Measurements from ENCODE around the gene ELMO1.

DNA sequence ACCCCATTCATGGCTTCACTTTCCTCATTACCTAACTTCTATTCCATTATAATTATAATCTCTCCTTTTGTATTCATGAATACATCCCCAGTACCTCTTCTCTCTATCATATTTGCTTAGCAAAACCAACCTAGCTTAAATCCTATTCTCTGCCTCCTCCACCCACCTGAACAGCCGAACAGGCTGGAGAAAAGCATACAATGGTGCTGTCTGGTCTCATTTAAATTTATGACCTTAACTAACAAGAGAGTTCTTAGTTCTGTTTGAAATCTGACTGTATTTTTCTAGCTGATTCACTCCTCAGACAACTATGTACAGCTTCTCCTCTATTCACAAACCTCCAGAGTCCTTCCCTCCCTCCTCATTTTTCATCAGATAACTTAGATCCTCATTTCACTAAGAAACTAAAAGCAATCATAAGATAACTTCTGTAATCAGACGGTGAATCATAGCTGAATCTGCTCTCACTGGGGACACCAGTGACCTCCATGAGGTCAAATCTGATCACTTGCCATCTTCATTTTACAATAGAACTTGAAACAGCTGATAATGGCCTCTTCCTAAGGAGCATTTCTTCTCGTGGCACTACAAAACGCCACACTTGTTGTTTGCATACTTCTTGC lies 490.4 kb downstream of the ELMO1 start:
- TF ChIP-seq, protein P1, sequence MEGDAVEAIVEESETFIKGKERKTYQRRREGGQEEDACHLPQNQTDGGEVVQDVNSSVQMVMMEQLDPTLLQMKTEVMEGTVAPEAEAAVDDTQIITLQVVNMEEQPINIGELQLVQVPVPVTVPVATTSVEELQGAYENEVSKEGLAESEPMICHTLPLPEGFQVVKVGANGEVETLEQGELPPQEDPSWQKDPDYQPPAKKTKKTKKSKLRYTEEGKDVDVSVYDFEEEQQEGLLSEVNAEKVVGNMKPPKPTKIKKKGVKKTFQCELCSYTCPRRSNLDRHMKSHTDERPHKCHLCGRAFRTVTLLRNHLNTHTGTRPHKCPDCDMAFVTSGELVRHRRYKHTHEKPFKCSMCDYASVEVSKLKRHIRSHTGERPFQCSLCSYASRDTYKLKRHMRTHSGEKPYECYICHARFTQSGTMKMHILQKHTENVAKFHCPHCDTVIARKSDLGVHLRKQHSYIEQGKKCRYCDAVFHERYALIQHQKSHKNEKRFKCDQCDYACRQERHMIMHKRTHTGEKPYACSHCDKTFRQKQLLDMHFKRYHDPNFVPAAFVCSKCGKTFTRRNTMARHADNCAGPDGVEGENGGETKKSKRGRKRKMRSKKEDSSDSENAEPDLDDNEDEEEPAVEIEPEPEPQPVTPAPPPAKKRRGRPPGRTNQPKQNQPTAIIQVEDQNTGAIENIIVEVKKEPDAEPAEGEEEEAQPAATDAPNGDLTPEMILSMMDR (optimal IDR thresholded peaks at IDR 0.05 in 1 of 3, IDR thresholded peaks at IDR 0.05 in 1 of 3, conservative IDR thresholded peaks at IDR 0.05 in 1 of 3; ENCODE audit: extremely low read depth in 1 of 3, insufficient read depth in 2 of 3, low read length in 3 of 3): no peak
- no peak for TF ChIP-seq EZH2 (IDR thresholded peaks at IDR 0.05; ENCODE audit: low read length)

Measured in keratinocyte (primary cell).